GM13977 (cell line): ENCODE measurements around the gene BCAS3.

Experiments
- DNase-seq: peaks from one replicate; pipeline ENCODE4 v3.0.0; 2012; ENCODE audit warnings: low spot score
- CTCF ChIP-seq: IDR thresholded peaks from 2 replicates; pipeline ENCODE4 v1.5.1; 2012; ENCODE audit warnings: mild to moderate bottlenecking, control low read depth; ENCODE audit not compliant: insufficient read depth; ENCODE audit errors: extremely low read depth, missing control alignments
- in situ Hi-C: fragments of 300-500 bp; cut with MboI; formaldehyde crosslinking; loops from one replicate; pipeline ENCODE4 v1.12.0; 2022; ENCODE audit warnings: low sequenced_read_pairs, low pct_unique_long_range_greater_than_20kb, mixed read lengths, inconsistent platforms; ENCODE audit not compliant: unreplicated experiment

BCAS3 gene

GRCh38 chr17:61253362-61253761, 575.7 kb downstream of the BCAS3 start:
- in situ Hi-C loops: no loop called here
- no peak for TF ChIP-seq CTCF
- no peak for DNase-seq

- no peak for DNase-seq
- in situ Hi-C loops: no loop called here
- TF ChIP-seq CTCF: no peak
These were observed 576.4 kb downstream of the BCAS3 start for GRCh38 chr17:61253937-61254574.

GRCh38 chr17:61254904-61255303, 577.3 kb downstream of the BCAS3 start:
- no peak for TF ChIP-seq CTCF
- DNase-seq: no peak
- in situ Hi-C loops: no loop called here

GRCh38 chr17:61255647-61256046, 578.0 kb downstream of the BCAS3 start:
- TF ChIP-seq CTCF: no peak
- DNase-seq: no peak
- in situ Hi-C loops: no loop called here

GRCh38 chr17:61259360-61259759, 581.7 kb downstream of the BCAS3 start:
- no peak for TF ChIP-seq CTCF

GRCh38 chr17:61260071-61260797, 582.6 kb downstream of the BCAS3 start:
- no peak for DNase-seq
- TF ChIP-seq CTCF: no peak
- in situ Hi-C loops: no loop called here

More at GRCh38 chr17:61259360-61259759, 581.7 kb downstream of the BCAS3 start:
- DNase-seq: no peak
- in situ Hi-C loops: no loop called here
